IMR-90 (cell line): ENCODE data around the gene SHROOM1. TPM values are rescaled to one million over a fixed set of nuclear protein-coding genes. Genes with fewer than 3 reads are reported as not detected.
A peak's percentile ranks its signal among the peaks of the same experiment; 100 is the strongest.

ENCODE experiments used
- ATAC-seq: fragments of 200-7000 bp; cut with Tn5 transposase; 2 replicates; pipeline ENCODE4 v1.9.1; 2020; ENCODE audit warnings: low read depth, mild to moderate bottlenecking, moderate library complexity
- BruUV-seq: library from RNA; stranded (reverse); fragments of 400-500 nt; replicated peaks from 2 replicates; lab custom pipeline; 2021; lab: Mats Ljungman, UMichigan
- CTCF ChIA-PET: fragments of 300-600 bp; formaldehyde crosslinking; extraction: SDS; loops from one replicate; lab custom pipeline; 2021; ENCODE audit warnings: antibody characterized with exemption; lab: Yijun Ruan, JAX
- POLR2A ChIA-PET: fragments of 300-600 bp; sonication (Branson Sonifier 250); formaldehyde crosslinking; loops from one replicate; lab custom pipeline; 2022; ENCODE audit warnings: antibody characterized with exemption; ENCODE audit not compliant: unreplicated experiment; lab: Charles Lee
- DNase-seq: peaks from one replicate; pipeline ENCODE4 v3.0.0; 2013
- H2AFZ ChIP-seq: replicated peaks from 2 replicates; pipeline ENCODE3; 2013; ENCODE audit warnings: low read length, mild to moderate bottlenecking; ENCODE audit not compliant: poor library complexity
- H2AK5ac ChIP-seq: 2 replicates; pipeline ENCODE4 v1.6.1; 2013; ENCODE audit warnings: low read depth, low read length, inconsistent platforms
- H2AK9ac ChIP-seq: replicated peaks from 2 replicates; pipeline ENCODE3; 2013; ENCODE audit warnings: mild to moderate bottlenecking, low read depth, low read length, moderate library complexity; ENCODE audit not compliant: poor library complexity
- H2BK120ac ChIP-seq: 2 replicates; pipeline ENCODE4 v1.6.1; 2013; ENCODE audit warnings: low read depth, low read length, inconsistent platforms
- H2BK15ac ChIP-seq: 3 replicates; pipeline ENCODE4 v1.6.1; 2013; ENCODE audit warnings: low read depth, low read length, inconsistent platforms
- H2BK20ac ChIP-seq: 2 replicates; pipeline ENCODE4 v1.6.1; 2013; ENCODE audit warnings: low read depth, mild to moderate bottlenecking, inconsistent platforms, low read length, moderate library complexity
- H2BK5ac ChIP-seq: 2 replicates; pipeline ENCODE4 v1.6.1; 2013; ENCODE audit warnings: mild to moderate bottlenecking, low read depth, low read length, inconsistent platforms; ENCODE audit not compliant: poor library complexity, severe bottlenecking
- H3K14ac ChIP-seq: replicated peaks from 2 replicates; pipeline ENCODE4 v1.6.1; 2013; ENCODE audit warnings: low read depth, low read length, inconsistent platforms
- H3K18ac ChIP-seq: 2 replicates; pipeline ENCODE4 v1.6.1; 2013; ENCODE audit warnings: low read depth, low read length, control low read depth
- H3K23ac ChIP-seq: 2 replicates; pipeline ENCODE4 v1.6.1; 2013; ENCODE audit warnings: low read depth, low read length, inconsistent platforms
- H3K27ac ChIP-seq: 2 replicates; pipeline ENCODE4 v1.5.1; 2013; ENCODE audit warnings: mild to moderate bottlenecking, control low read depth, low read length; ENCODE audit not compliant: insufficient read depth
- H3K27me3 ChIP-seq: 2 replicates; pipeline ENCODE4 v1.6.1; 2013; ENCODE audit warnings: low read length; ENCODE audit not compliant: control insufficient read depth, insufficient read depth
- H3K36me3 ChIP-seq: 2 replicates; pipeline ENCODE4 v1.6.1; 2013; ENCODE audit warnings: low read length, mixed read lengths; ENCODE audit not compliant: control insufficient read depth, insufficient read depth
- H3K4ac ChIP-seq: 2 replicates; pipeline ENCODE4 v1.6.1; 2013; ENCODE audit warnings: low read depth, low read length, inconsistent platforms
- H3K4me1 ChIP-seq: 2 replicates; pipeline ENCODE4 v1.6.1; 2013; ENCODE audit warnings: low read length, mixed read lengths; ENCODE audit not compliant: control insufficient read depth, insufficient read depth
- H3K4me2 ChIP-seq: 2 replicates; pipeline ENCODE4 v1.6.1; 2013; ENCODE audit warnings: low read depth, mild to moderate bottlenecking, control low read depth, low read length, moderate library complexity
- H3K4me3 ChIP-seq: 2 replicates; pipeline ENCODE4 v1.5.1; 2013; ENCODE audit warnings: low read depth, mild to moderate bottlenecking, control low read depth, low read length, moderate library complexity; ENCODE audit not compliant: insufficient read depth
- H3K56ac ChIP-seq: 2 replicates; pipeline ENCODE4 v1.6.1; 2013; ENCODE audit warnings: low read length, inconsistent platforms; ENCODE audit not compliant: insufficient read depth; ENCODE audit errors: extremely low read depth
- H3K79me1 ChIP-seq, 2 experiments: 2 replicates each; pipeline ENCODE4 v1.6.1; 2013; ENCODE audit warnings: low read length in 2 of 2, inconsistent platforms in 1 of 2, low read depth in 1 of 2
- H3K9ac ChIP-seq: 2 replicates; pipeline ENCODE4 v1.6.1; 2013; ENCODE audit warnings: low read depth, low read length, control low read depth
- H3K9me1 ChIP-seq: 2 replicates; pipeline ENCODE4 v1.6.1; 2013; ENCODE audit warnings: low read length, inconsistent platforms; ENCODE audit not compliant: insufficient read depth
- H3K9me3 ChIP-seq: 2 replicates; pipeline ENCODE4 v1.6.1; 2013; ENCODE audit warnings: low read length; ENCODE audit not compliant: control insufficient read depth, insufficient read depth
- H4K20me1 ChIP-seq: 2 replicates; pipeline ENCODE4 v1.6.1; 2013; ENCODE audit warnings: low read length, inconsistent platforms; ENCODE audit not compliant: insufficient read depth
- H4K5ac ChIP-seq: 2 replicates; pipeline ENCODE4 v1.6.1; 2013; ENCODE audit warnings: mild to moderate bottlenecking, low read depth, low read length, control low read depth
- H4K8ac ChIP-seq, 2 experiments: 2 replicates each; pipeline ENCODE4 v1.6.1; 2013; ENCODE audit warnings: low read depth in 2 of 2, low read length in 2 of 2, control low read depth in 1 of 2, inconsistent platforms in 1 of 2
- H4K91ac ChIP-seq: 2 replicates; pipeline ENCODE4 v1.6.1; 2013; ENCODE audit warnings: low read depth, low read length, inconsistent platforms; ENCODE audit not compliant: insufficient read depth
- CEBPB ChIP-seq: IDR thresholded peaks from 2 replicates; pipeline ENCODE4 v1.6.1; 2012; ENCODE audit warnings: low read depth, low read length, improper control_type of control experiment
- CHD1 ChIP-seq: IDR thresholded peaks from 2 replicates; pipeline ENCODE4 v1.6.1; 2012; ENCODE audit warnings: low read depth, low read length, improper control_type of control experiment
- MAZ ChIP-seq: IDR thresholded peaks from 2 replicates; pipeline ENCODE4 v1.6.1; 2012; ENCODE audit warnings: low read depth, mild to moderate bottlenecking, low read length, improper control_type of control experiment, moderate library complexity, borderline replicate concordance
- MXI1 ChIP-seq: IDR thresholded peaks from 2 replicates; pipeline ENCODE4 v1.6.1; 2012; ENCODE audit warnings: low read depth, mild to moderate bottlenecking, low read length, moderate library complexity, borderline replicate concordance
- POLR2A ChIP-seq: IDR thresholded peaks from 2 replicates; pipeline ENCODE4 v1.6.1; 2012; ENCODE audit warnings: mild to moderate bottlenecking, low read depth, low read length
- SMC3 ChIP-seq: fragments of 150-350 bp; IDR thresholded peaks from 2 replicates; pipeline ENCODE4 v1.6.1; 2016; ENCODE audit warnings: low read depth, mild to moderate bottlenecking, antibody characterized with exemption, low read length, moderate library complexity
- WGBS, 2 experiments: methylation state at CpG; one replicate each; pipeline versions ENCODE4 v1.1.5 to v1.1.7; 2013; ENCODE audit warnings: missing lambda C conversion rate in 2 of 2; ENCODE audit not compliant: insufficient read length in 1 of 2; ENCODE audit errors: extremely low coverage in 2 of 2; 5-methylcytosine and 5-hydroxymethylcytosine counted together
- dilution Hi-C: fragments of 300-500 bp; cut with HindIII; formaldehyde crosslinking; loops from one replicate; pipeline ENCODE4 v1.14.3; 2018; ENCODE audit warnings: low sequenced_read_pairs; ENCODE audit not compliant: unreplicated experiment
- in situ Hi-C: fragments of 300-500 bp; cut with MboI; formaldehyde crosslinking; loops from 3 replicates; pipeline ENCODE4 v1.14.3; 2019; ENCODE audit warnings: low sequenced_read_pairs, inconsistent platforms, mixed read lengths
- intact Hi-C: fragments of 100-400 bp; cut with micrococcal nuclease; formaldehyde crosslinking; loops from 2 replicates; pipeline ENCODE4 v1.10.0; 2022
- polyA plus RNA-seq, 3 experiments: library from polyadenylated mRNA; depleted of rRNA; stranded (reverse); fragments of >200 nt; gene quantifications; 2 replicates each; pipeline ENCODE4 v1.2.3, GENCODE V29; 2012; ENCODE audit warnings: low replicate concordance in 1 of 3
- total RNA-seq: library from RNA; depleted of rRNA; stranded (reverse); fragments of >200 nt; gene quantifications from 2 replicates; pipeline ENCODE4 v1.2.3, GENCODE V29; 2012

The SHROOM1 gene
- total and polyA plus RNA-seq, 2 of the 4 experiments (the other 2 are of a cell fraction): 1.4 to 6.3 TPM

- Histone ChIP-seq H2AK9ac (peak overlapping the region; percentile 44), H3K23ac (no peak overlapping the region), H3K9me3 (no peaks in the 10 kb centered on the region), H3K4me2 (no peak overlapping the region), H2AK5ac (no peak overlapping the region), H2AFZ (no peak overlapping the region), H4K91ac (no peak overlapping the region), H3K4ac (no peak overlapping the region), H2BK20ac (no peak overlapping the region), H4K5ac (no peak overlapping the region), H4K20me1 (no peaks in the 10 kb centered on the region), H2BK5ac (no peak overlapping the region), H3K79me1 (peaks cover 5 to 17% of the 10 kb centered on the region in 2 experiments; a peak in 3 of 4 replicates), H3K9me1 (no peaks in the 10 kb centered on the region), H3K36me3 (peaks cover 6% of the 10 kb centered on the region; the same call in 1 of the 2 replicates), H3K9ac (no peak overlapping the region), H3K27ac (no peak overlapping the region), H3K4me3 (no peak overlapping the region), H4K8ac (no peak overlapping the region), H3K4me1 (peaks cover 10% of the 10 kb centered on the region; the same call in 1 of the 2 replicates), H3K14ac (no peak overlapping the region), H2BK15ac (no peak overlapping the region), H3K18ac (no peak overlapping the region), H2BK120ac (no peak overlapping the region), H3K56ac (no peak overlapping the region), H3K27me3 (no peaks in the 10 kb centered on the region)
- DNase-seq (no peak), ATAC-seq (no peak)
- dilution Hi-C loops: no loop called here
- WGBS, 2 experiments: no CpG with 5 or more reads among the region's 7 CpGs
- no peak for TF ChIP-seq SMC3
- TF ChIP-seq CHD1: no peak
- TF ChIP-seq POLR2A: no peak
- TF ChIP-seq MAZ: no peak
- TF ChIP-seq MXI1: no peak
- TF ChIP-seq CEBPB: no peak
- intact Hi-C loops: loop anchor here (5.0 kb wide), 3 partner anchors 161 to 316 kb away; no protein-coding TSS in a partner anchor
- POLR2A ChIA-PET: no interaction called here
- no TSS peak for BruUV-seq
- CTCF ChIA-PET: interaction anchor here (0.5 kb wide), 1 partner anchor 726 kb away, joined by 4 read pairs; no protein-coding TSS in a partner anchor
- in situ Hi-C loops: no loop called here
These were observed 6.9 kb downstream of the SHROOM1 start for GRCh38 chr5:132823481-132824050.
